HG03558 (cell line): ENCODE measurements around the gene CDC42EP5.
"Not testable (repeated sequence)": the region's sequence is repeated elsewhere in the genome, so short reads cannot be mapped to it uniquely, and the experiment has no call there.

ENCODE experiments used
- ATAC-seq: cut with Tn5 transposase; IDR thresholded peaks from one replicate; pipeline ENCODE4 v1.9.1; 2021; ENCODE audit warnings: moderate number of reproducible peaks; ENCODE audit not compliant: unreplicated experiment; ENCODE audit errors: extremely low read depth

CDC42EP5 gene

DNA sequence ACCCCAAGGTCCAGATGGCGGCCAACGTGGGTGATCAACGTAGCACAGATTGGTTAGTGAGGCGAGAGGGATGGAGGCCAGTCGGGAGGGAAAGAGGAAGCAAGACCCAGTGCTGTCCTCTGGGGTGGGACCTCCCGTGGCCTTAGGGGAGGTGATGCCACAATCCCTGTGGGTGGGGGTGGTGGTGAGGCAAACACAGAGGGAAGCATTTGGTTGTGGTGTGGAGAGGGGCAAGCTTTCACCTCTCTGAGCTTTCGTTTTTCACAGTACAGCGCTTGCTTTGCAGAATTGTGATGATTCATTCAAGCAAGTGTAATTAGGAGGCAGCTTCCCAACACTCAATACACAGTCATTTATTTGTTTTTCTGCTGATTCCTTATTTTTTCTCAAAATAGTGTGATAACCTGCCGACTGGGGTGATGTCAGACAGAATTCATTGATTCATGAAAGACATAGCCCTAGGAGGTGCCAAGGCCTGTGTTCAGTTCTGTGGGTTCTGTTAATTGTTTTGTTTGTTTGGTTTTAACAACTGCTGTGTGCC lies 21.7 kb downstream of the CDC42EP5 start:
- no peak for ATAC-seq

- no peak for ATAC-seq
These were observed 23.4 kb downstream of the CDC42EP5 start for GRCh38 chr19:54449701-54450069.

DNA sequence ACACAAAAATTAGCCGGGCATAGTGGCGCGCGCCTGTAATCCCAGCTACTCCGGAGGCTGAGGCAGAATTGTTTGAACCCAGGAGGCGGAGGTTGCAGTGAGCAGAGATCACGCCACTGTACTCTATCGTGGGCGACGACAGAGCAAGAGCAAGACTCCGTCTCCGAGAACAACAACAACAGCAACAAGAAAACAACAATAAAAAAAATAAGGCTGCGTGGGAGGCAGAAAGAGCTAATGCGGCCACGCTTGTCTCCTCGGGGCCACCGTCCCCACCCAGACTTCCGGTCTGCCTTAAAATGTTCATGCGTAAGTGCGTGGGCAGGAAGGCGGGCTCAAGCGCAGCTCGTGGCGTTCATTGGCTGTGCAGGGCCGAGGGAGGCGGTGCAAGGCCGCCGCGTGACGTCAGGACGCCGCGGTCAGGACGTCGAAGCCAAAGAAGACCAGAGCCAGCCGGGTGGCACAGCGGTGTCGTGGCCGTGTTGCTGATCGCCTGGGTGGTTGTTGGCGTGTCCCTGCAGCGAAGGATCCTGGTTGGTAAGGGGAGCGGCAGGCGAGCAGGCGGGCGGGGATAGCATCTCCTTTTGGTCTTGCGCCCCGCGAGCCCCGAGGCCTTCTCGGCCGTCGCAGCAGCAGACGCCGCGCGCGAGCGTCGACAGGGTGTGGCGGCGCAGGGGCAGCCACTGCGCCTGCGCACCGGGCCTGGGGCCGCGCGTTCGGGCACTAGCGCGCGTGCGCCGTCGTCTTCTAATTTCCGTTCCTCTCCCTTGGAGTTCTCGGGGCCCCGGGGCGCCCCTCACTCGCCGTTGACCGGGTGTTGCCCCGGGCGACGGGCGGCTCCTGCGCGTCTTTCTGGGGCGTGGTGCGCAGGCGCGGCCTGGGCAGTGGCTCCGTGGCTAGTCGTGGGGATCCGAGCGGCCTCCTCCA lies 24.1 kb downstream of the CDC42EP5 start, which contains the start of gene LENG8:
TSS of gene LENG8 (plus strand) at position 426 of the 927 bp plus-strand sequence. CDS start 2,146 bp downstream, outside the sequence.
- ATAC-seq: peak; percentile 56

DNA sequence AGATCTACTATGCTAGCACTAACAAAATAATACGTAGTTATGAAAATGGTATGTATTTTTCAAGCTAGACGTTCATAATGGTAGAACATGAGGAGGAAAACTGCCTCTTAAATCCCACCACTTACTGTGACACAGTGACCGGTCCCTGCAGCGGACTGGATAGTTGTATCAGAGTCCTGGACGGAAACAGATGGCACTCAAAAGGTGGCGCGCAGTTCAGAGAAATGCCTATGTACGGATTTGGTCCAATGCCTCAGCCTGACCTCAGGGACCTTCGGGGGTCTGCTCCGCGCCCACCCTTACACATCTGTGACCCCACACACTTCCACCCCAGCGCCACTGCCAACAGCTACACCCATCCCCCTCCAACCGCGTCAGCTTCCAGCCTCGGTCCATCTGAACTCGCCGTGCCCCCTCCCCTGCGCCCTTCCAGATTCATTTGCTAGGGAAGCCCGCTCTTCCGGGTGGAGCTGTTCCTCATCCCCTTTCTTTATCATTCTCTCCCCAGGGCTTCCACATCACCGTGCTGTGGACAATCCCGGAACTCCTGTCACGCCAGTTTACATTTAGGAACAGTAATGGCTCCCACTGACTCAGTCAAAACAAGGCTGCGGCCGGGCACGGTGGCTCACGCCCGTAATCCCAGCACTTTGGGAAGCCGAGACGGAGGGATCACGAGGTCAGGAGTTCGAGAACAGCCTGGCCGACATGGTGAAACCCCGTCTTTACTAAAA lies 24.9 kb downstream of the CDC42EP5 start:
- no peak for ATAC-seq

DNA sequence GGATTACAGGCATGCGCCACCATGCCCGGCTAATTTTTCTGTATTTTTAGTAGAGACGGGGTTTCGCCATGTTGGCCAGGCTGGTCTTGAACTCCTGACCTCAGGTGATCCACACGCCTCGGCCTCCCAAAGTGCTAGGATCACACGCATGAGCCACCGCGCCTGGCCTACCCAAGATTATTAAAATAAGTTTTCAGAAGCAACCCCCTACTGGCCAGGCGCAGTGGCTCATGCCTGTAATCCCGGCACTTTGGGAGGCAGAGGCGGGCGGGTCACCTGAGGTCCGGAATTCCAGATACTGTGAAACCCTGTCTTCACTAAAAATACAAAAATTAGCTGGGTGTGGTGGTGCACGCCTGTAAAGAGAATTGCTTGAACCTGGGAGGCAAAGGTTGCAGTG lies 26.7 kb downstream of the CDC42EP5 start:
- not testable (repeated sequence) for ATAC-seq

GRCh38 chr19:54444737-54445136 lies 28.4 kb downstream of the CDC42EP5 start:
- ATAC-seq: no peak

- no peak for ATAC-seq
These were observed 32.5 kb downstream of the CDC42EP5 start for GRCh38 chr19:54440641-54441040.

- ATAC-seq: no peak
These were observed 33.8 kb downstream of the CDC42EP5 start for GRCh38 chr19:54439174-54439851.

DNA sequence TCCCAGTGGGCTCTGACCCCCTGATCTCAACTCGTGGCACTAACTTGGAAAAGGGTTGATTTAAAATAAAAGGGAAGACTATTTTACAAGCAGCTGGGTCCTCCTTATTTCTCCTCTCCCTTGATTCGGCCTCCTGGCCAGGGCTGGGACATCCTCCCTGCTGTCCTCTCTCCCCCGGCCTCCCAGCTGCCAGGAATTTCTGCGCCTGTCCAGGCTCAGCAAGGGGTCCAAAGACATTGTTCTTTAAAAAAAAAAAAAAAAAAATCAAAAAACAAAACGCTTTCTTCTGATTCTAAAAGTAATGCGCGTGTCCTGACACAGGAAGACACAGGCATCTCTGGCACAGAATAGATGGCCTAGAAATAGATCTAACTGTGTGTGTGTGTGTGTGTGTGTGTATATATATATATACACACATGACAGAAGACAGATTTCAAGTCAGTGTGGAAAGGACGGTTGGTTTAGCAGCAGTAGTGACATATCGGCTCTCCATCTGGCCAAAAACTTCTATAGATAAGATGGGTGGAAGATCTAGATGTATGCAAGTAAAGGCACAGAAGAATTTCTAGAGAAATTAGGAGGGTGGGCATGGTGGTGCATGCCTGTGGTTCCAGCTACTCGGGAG lies 36.4 kb downstream of the CDC42EP5 start:
- ATAC-seq: no peak

DNA sequence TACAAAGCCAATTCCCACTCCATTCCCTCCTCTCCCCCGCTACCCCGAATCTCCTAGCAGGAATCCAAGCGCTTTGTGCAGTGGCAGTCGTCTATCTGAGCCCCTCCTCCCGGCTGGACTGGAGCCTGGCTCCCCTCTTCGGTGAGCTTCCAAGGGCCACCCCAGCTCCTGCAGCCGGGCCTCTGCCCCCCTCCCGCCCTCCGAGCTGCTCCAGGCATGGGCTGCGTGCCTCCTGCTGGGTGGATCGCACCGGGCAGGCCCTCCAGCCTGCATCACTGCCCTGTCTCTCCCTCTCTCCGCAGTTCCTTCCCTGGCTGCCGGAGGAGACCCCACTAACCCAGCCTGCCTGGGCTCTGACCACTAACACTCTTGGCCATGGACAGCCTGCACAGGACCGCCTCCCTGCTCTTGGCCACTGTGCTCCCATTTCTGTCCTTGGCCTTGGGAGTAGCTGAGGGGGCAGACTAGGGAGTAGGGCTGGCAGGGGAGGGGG lies 37.0 kb downstream of the CDC42EP5 start:
- ATAC-seq: no peak

GRCh38 chr19:54435551-54436016 lies 37.5 kb downstream of the CDC42EP5 start:
- ATAC-seq: no peak

DNA sequence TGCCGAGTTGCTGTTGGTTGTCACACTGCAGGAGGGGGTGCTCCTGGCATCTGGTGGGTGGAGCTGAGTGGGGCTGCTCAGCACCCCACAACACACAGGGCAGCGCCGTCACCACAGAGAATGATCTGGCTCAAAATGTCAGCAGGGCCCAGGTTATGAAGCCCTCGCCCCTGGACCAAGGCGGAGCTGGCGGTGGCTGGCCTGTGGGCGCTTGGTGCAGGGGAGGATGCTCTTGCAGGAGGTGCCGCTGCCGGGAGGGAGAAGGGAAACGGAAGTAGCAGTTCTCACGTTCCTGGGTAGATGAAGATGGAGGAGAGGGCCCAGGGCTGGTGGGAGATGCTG lies 38.3 kb downstream of the CDC42EP5 start:
- ATAC-seq: no peak

DNA sequence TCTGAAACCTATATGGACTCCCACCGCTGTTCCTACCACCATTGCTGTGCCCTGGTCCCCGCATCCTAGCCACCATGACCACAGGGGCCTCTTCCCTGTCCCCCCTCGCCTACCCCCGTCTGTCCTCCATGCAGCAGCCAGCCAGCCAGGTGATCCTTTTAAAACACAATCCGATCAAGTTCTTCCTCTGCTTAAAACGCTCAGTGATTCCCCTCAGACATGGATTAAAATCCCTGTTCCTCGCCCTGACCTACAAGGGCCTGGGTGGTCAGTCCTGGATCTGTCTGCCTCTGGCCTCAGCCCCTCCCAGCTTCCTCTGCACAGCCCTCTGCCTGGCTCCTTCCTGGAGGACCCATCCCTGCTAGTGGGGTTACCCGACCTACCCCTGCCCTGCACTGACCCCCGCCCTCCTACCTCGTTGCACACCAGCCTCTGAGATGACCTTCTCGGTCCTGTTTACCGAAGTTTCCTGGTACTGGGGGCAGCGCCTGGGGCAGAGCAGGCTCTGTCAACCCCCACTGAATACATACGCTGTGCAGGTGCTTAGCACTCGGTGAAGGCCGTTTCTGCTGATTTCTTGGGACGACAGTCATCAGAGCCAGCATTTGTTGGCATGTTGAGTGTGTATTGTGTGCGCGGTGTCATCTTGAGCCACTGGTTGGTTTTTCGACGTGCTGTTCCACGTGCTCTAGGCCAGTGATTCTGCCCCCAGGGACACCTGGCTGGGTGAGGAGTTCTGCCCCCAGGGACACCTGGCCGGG lies 38.8 kb downstream of the CDC42EP5 start:
- ATAC-seq: no peak

GRCh38 chr19:54433697-54434096 lies 39.4 kb downstream of the CDC42EP5 start:
- ATAC-seq: no peak

DNA sequence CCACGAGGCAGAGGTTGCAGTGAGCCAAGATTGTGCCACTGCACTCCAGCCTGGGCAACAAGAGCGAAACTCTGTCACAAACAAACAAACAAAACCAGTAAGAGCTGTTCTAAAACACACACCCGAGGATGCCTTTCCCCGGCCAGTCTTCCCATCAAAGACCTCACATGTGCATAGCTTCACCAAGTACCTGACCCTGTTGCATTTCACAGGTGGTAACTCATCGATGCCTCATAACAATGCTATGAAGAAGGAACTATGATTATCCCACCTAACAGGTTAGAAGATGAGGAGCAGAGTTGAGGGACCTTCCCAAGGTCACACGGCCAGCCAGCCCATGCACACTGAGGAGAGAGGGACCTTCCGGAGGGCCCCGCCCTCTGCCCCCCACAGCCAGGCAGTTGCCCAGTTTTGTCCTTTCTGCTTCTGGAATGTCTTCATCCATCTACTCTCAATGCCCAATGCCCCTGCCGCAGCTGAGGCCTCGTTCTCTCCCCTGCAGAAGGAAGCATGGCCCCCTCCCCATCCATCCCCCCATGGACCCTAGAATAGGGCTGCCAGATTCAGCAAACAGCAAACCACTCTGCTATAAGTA lies 40.9 kb downstream of the CDC42EP5 start:
- ATAC-seq: no peak

DNA sequence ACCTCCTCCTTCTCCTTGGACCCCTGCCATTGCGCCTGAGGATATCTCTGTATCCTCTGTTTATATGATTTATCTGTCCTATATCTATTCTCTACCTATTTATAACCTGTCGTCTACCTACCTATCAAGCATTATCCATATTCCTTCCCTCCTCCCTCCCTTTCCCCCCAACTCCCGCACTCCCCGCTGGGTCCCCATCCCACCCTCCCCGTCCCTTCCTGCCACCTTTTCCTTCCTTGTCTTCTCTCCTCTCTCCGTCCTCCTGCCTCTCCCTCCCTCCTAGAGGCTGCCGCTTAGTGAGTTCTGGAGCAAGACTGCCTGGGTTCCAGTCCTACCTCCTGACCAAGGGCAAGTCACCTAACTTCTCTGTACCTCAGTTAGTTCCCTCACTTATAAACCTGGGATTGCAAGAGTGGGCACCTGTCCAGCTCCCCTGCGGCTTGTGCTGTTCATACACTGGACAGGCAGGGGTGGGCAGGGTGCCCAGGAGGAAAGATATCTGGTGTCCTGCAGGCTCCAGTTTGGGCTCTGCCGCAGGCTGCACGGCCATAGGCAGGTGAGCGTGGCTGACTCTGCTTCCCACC lies 41.7 kb downstream of the CDC42EP5 start:
- ATAC-seq: no peak

DNA sequence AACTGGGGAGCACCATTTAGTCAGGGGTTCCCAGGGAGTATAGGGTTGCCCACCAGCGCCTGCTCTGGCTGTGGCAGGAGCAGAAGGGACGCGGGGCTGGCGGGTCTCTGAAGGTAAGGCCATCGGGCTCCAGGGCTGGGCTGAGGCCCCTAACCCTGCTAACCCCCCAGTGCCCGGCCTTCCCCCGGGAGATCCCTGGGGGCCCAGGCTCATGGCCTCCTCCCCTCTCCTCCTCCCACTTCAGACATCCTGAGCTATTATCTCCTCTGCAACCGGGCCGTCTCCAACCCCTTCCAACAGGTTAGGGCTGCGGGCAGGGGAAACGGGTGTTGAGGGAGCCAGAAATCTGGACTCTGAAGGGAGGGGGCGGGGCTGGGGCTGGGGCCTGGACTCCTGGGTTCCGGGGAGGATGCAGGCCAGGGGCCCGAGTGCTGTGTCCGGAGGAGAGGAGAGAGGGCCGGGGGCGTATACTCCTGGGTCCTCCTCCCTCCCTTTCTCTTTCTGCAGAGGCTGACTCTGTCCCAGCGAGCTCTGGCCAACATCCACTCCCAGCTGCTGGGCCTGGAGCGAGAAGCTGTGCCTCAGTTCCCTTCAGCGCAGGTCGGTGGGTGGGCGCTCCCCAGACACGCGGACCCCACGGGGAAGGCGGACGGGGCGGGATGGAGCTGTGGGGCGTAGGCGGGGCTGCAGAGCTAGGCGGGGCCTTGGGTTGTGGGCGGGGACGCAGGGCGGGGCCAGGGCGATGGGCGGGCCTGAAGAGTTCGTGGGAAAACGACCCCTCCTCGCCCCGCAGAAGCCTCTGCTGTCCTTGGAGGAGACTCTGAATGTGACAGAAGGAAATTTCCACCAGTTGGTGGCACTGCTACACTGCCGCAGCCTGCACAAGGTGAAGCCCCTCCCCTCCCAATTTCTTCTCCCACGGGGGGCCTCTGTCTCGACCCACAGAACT lies 42.5 kb downstream of the CDC42EP5 start:
- ATAC-seq: no peak
